Osteoblast (primary cell): ENCODE results near the gene NOP56. TPM values are rescaled to one million over a fixed set of nuclear protein-coding genes. Genes with fewer than 3 reads are reported as not detected.
A peak's percentile ranks its signal among the peaks of the same experiment; 100 is the strongest.

Source experiments
- DNase-seq: peaks from one replicate; pipeline ENCODE4 v3.0.0; 2011; ENCODE audit warnings: low spot score, mixed read lengths; ENCODE audit not compliant: insufficient read length; ENCODE audit errors: missing footprints
- H2AFZ ChIP-seq: 2 replicates; pipeline ENCODE4 v1.6.0; 2011; ENCODE audit warnings: mild to moderate bottlenecking, low read length
- H3K27ac ChIP-seq: 2 replicates; pipeline ENCODE4 v1.5.1; 2011; ENCODE audit warnings: mild to moderate bottlenecking, low read depth, low read length, moderate library complexity
- H3K27me3 ChIP-seq: 2 replicates; pipeline ENCODE4 v1.6.0; 2012; ENCODE audit warnings: mild to moderate bottlenecking, control low read depth, inconsistent platforms, low read length, moderate library complexity; ENCODE audit not compliant: insufficient read depth
- H3K36me3 ChIP-seq: 2 replicates; pipeline ENCODE4 v1.5.1; 2011; ENCODE audit warnings: mild to moderate bottlenecking, low read length, control low read depth, moderate library complexity; ENCODE audit not compliant: insufficient read depth
- H3K4me1 ChIP-seq: 2 replicates; pipeline ENCODE4 v1.5.1; 2011; ENCODE audit warnings: mild to moderate bottlenecking, low read length, control low read depth, moderate library complexity; ENCODE audit not compliant: insufficient read depth
- H3K4me2 ChIP-seq: 2 replicates; pipeline ENCODE4 v1.6.0; 2011; ENCODE audit warnings: mild to moderate bottlenecking, low read length; ENCODE audit not compliant: insufficient read depth
- H3K4me3 ChIP-seq: fragments of 200-600 bp; sonication (generic); 3 replicates; pipeline ENCODE4 v1.5.1; 2012; ENCODE audit warnings: mild to moderate bottlenecking, low read length, inconsistent platforms; ENCODE audit not compliant: insufficient read depth
- H3K79me2 ChIP-seq: 2 replicates; pipeline ENCODE4 v1.6.0; 2012; ENCODE audit warnings: mild to moderate bottlenecking, low read length, control low read depth, inconsistent platforms; ENCODE audit not compliant: insufficient read depth
- H3K9me3 ChIP-seq: 2 replicates; pipeline ENCODE4 v1.5.1; 2011; ENCODE audit warnings: low read depth, low read length, control low read depth
- H4K20me1 ChIP-seq: 2 replicates; pipeline ENCODE4 v1.6.0; 2012; ENCODE audit warnings: mild to moderate bottlenecking, low read length, control low read depth; ENCODE audit not compliant: insufficient read depth
- total RNA-seq: library from RNA; depleted of rRNA; stranded (reverse); fragments of >200 nt; gene quantifications from 2 replicates; pipeline ENCODE4 v1.2.3, GENCODE V29; 2012
- TF ChIP-seq, protein P1 (sequence below): IDR thresholded peaks from 2 replicates; pipeline ENCODE4 v1.5.1; 2011; ENCODE audit warnings: mild to moderate bottlenecking, low read depth, low read length, moderate library complexity; ENCODE audit errors: extremely low read depth

Gene NOP56
- total RNA-seq, 1 donor = 91.2 TPM

- peak; percentile 84 for DNase-seq
- Histone ChIP-seq H3K79me2 (no peaks in the 10 kb centered on the region), H3K4me2 (no peak overlapping the region), H3K9me3 (no peaks in the 10 kb centered on the region), H3K27me3 (peaks cover 62% of the 10 kb centered on the region), H3K4me3 (no peak overlapping the region), H3K4me1 (no peaks in the 10 kb centered on the region), H3K36me3 (no peaks in the 10 kb centered on the region), H4K20me1 (no peaks in the 10 kb centered on the region), H2AFZ (no peak overlapping the region), H3K27ac (no peak overlapping the region)
- TF ChIP-seq, protein P1, sequence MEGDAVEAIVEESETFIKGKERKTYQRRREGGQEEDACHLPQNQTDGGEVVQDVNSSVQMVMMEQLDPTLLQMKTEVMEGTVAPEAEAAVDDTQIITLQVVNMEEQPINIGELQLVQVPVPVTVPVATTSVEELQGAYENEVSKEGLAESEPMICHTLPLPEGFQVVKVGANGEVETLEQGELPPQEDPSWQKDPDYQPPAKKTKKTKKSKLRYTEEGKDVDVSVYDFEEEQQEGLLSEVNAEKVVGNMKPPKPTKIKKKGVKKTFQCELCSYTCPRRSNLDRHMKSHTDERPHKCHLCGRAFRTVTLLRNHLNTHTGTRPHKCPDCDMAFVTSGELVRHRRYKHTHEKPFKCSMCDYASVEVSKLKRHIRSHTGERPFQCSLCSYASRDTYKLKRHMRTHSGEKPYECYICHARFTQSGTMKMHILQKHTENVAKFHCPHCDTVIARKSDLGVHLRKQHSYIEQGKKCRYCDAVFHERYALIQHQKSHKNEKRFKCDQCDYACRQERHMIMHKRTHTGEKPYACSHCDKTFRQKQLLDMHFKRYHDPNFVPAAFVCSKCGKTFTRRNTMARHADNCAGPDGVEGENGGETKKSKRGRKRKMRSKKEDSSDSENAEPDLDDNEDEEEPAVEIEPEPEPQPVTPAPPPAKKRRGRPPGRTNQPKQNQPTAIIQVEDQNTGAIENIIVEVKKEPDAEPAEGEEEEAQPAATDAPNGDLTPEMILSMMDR = no peak
Measured at GRCh38 chr20:2691127-2691526, 38.7 kb downstream of the NOP56 start.

- H2AFZ ChIP-seq = no peak overlapping the region
- DNase-seq = peak; percentile 77
- no peaks in the 10 kb centered on the region for H3K9me3 ChIP-seq
- no peaks in the 10 kb centered on the region for H3K4me1 ChIP-seq
- H3K4me2 ChIP-seq = no peak overlapping the region
- peaks cover 66% of the 10 kb centered on the region for H3K27me3 ChIP-seq
- H4K20me1 ChIP-seq = no peaks in the 10 kb centered on the region
- TF ChIP-seq, protein P1 = no peak
- no peaks in the 10 kb centered on the region for H3K79me2 ChIP-seq
- no peak overlapping the region for H3K27ac ChIP-seq
- no peaks in the 10 kb centered on the region for H3K36me3 ChIP-seq
- no peak overlapping the region for H3K4me3 ChIP-seq
Measured at GRCh38 chr20:2691663-2692035, 39.2 kb downstream of the NOP56 start.

GRCh38 chr20:2692036-2692885, 39.8 kb downstream of the NOP56 start, which contains the start of gene EBF4:
Gene EBF4 (plus strand): TSS chr20:2692780. CDS start chr20:2693646, 866 bp downstream.
- peak within 1 kb of the TSS; percentile 42 for H3K4me3 ChIP-seq
- no peaks in the 10 kb centered on the region for H3K79me2 ChIP-seq
- no peaks in the 10 kb centered on the region for H3K4me1 ChIP-seq
- peak; percentile 92 for DNase-seq
- H3K27ac ChIP-seq = no peak within 1 kb of the TSS
- no peaks in the 10 kb centered on the region for H3K36me3 ChIP-seq
- peaks cover 70% of the 10 kb centered on the region for H3K27me3 ChIP-seq
- H4K20me1 ChIP-seq = no peaks in the 10 kb centered on the region
- H2AFZ ChIP-seq = peak within 1 kb of the TSS; percentile 62
- TF ChIP-seq, protein P1 = no peak
- peak within 1 kb of the TSS; percentile 43 for H3K4me2 ChIP-seq
- no peaks in the 10 kb centered on the region for H3K9me3 ChIP-seq

DNA sequence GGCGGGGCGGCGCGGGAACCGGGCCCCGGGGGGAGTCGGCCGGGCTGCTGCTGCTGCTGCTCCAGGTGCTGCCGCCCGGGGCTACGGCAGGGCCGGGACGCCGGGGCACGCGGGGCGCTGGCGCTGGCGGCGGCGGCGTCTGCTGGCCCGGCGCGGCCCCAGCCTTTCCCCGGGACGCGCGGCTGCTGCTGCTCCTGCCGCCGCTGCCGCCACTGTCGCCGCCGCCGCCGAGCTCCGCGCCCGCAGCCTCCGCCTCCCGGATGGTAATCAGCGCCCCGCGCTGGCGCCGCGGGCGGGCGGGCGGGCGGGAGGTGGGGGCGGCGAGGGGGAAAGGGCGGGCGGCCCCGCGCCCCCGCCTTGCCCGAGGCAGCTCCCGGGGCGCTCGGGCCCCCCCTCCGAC, 40.5 kb downstream of the NOP56 start:
- H3K4me2 ChIP-seq = no peak overlapping the region
- no peaks in the 10 kb centered on the region for H3K9me3 ChIP-seq
- H3K4me1 ChIP-seq = no peaks in the 10 kb centered on the region
- no peaks in the 10 kb centered on the region for H3K79me2 ChIP-seq
- H3K4me3 ChIP-seq = no peak overlapping the region
- TF ChIP-seq, protein P1 = no peak
- DNase-seq = no peak
- no peak overlapping the region for H2AFZ ChIP-seq
- no peaks in the 10 kb centered on the region for H3K36me3 ChIP-seq
- H4K20me1 ChIP-seq = no peaks in the 10 kb centered on the region
- peaks cover 67% of the 10 kb centered on the region for H3K27me3 ChIP-seq
- H3K27ac ChIP-seq = no peak overlapping the region
